HepG2 (cell line): ENCODE results near the gene URI1. TPM values are rescaled to one million over a fixed set of nuclear protein-coding genes. Genes with fewer than 3 reads are reported as not detected.

Experiments used
- ATAC-seq: fragments of 200-7000 bp; cut with Tn5 transposase; 3 replicates; pipeline ENCODE4 v1.9.1; 2020; ENCODE audit warnings: mild to moderate bottlenecking, moderate library complexity
- BruUV-seq: library from RNA; stranded (reverse); fragments of 400-500 nt; replicated peaks from 2 replicates; lab custom pipeline; 2021; lab: Mats Ljungman, UMichigan
- CTCF ChIA-PET: fragments of 300-600 bp; formaldehyde crosslinking; extraction: SDS; loops from one replicate; lab custom pipeline; 2021; ENCODE audit warnings: low total read pairs, inconsistent platforms, low intra/inter-chr PET ratio; lab: Yijun Ruan, JAX
- POLR2A ChIA-PET: fragments of 350-600 bp; sonication (Branson Sonifier 250); formaldehyde crosslinking; loops from one replicate; lab custom pipeline; 2020; ENCODE audit warnings: antibody characterized with exemption, inconsistent platforms; lab: Yijun Ruan, JAX
- DNase-seq: peaks from one replicate; pipeline ENCODE4 v3.0.0-alpha.2; 2015; ENCODE audit warnings: low spot score
- FAIRE-seq: peaks from 3 replicates; lab custom pipeline; 2011; peaks lifted over from hg19 to GRCh38; lab: Jason Lieb, UNC
- H2AFZ ChIP-seq: one replicate; pipeline ENCODE4 v1.6.1; 2011; ENCODE audit warnings: low read length, inconsistent platforms
- H3K27ac ChIP-seq: fragments of 300-600 bp; 3 replicates; pipeline ENCODE4 v1.8.0; 2011; ENCODE audit warnings: mixed run types, mild to moderate bottlenecking, mixed read lengths, low read length, inconsistent platforms; ENCODE audit not compliant: insufficient read depth; ENCODE audit errors: extremely low read length
- H3K27me3 ChIP-seq, 2 experiments: fragments of 200-600 bp in 1 of 2; 2 replicates in 1 of 2; 3 replicates in 1 of 2; pipeline versions ENCODE4 v1.6.0 to v1.8.0; 2011; ENCODE audit warnings: low read length in 2 of 2, mild to moderate bottlenecking in 2 of 2, moderate library complexity in 2 of 2, inconsistent platforms in 1 of 2; ENCODE audit not compliant: insufficient read depth in 2 of 2, control insufficient read depth in 1 of 2
- H3K36me3 ChIP-seq, 2 experiments: fragments of 200-600 bp in 1 of 2; replicated peaks in 1 of 2; 2 replicates in 1 of 2; 3 replicates in 1 of 2; pipeline versions ENCODE4 v1.5.1 to v1.8.0; 2011; ENCODE audit warnings: low read length in 2 of 2, inconsistent platforms in 1 of 2; ENCODE audit not compliant: insufficient read depth in 2 of 2, control insufficient read depth in 1 of 2
- H3K4me1 ChIP-seq: 2 replicates; pipeline ENCODE4 v1.5.1; 2012; ENCODE audit warnings: low read length, inconsistent platforms; ENCODE audit not compliant: insufficient read depth
- H3K4me2 ChIP-seq: 2 replicates; pipeline ENCODE4 v1.6.0; 2011; ENCODE audit warnings: low read depth, low read length, inconsistent platforms
- H3K4me3 ChIP-seq, 3 experiments: fragments of 200-600 bp in 1 of 3; sonication (generic), shearing (Covaris generic) in 1 of 3; replicated peaks in 1 of 3; 2 replicates each; pipeline ENCODE4 v1.5.1; 2011 to 2016; ENCODE audit warnings: low read length in 3 of 3, inconsistent platforms in 2 of 3, low read depth in 2 of 3, mild to moderate bottlenecking in 2 of 3, control low read depth in 1 of 3, mixed read lengths in 1 of 3; ENCODE audit not compliant: insufficient read depth in 1 of 3
- H3K79me2 ChIP-seq: one replicate; pipeline ENCODE4 v1.6.1; 2011; ENCODE audit warnings: low read length, inconsistent platforms; ENCODE audit not compliant: insufficient read depth
- H3K9ac ChIP-seq: 2 replicates; pipeline ENCODE4 v1.6.0; 2011; ENCODE audit warnings: mild to moderate bottlenecking, low read depth, low read length, inconsistent platforms; ENCODE audit not compliant: insufficient read depth
- H3K9me3 ChIP-seq: 2 replicates; pipeline ENCODE4 v1.5.1; 2012; ENCODE audit warnings: mild to moderate bottlenecking, low read length
- H4K20me1 ChIP-seq: 2 replicates; pipeline ENCODE4 v1.6.0; 2011; ENCODE audit warnings: inconsistent platforms, mild to moderate bottlenecking, low read length, moderate library complexity; ENCODE audit not compliant: insufficient read depth
- ADNP ChIP-seq: sonication (generic); formaldehyde crosslinking; IDR thresholded peaks from 2 replicates; pipeline ENCODE4 v1.4.0; 2020; ENCODE audit warnings: missing genetic modification reagents
- HOXA5 ChIP-seq: sonication (generic); formaldehyde crosslinking; IDR thresholded peaks from 2 replicates; pipeline ENCODE4 v1.4.0; 2020; ENCODE audit warnings: missing genetic modification reagents
- JUNB ChIP-seq: sonication (generic); formaldehyde crosslinking; IDR thresholded peaks from 2 replicates; pipeline ENCODE4 v1.8.0; 2022; ENCODE audit warnings: missing genetic modification reagents, mild to moderate bottlenecking, borderline replicate concordance
- SALL1 ChIP-seq: sonication (generic); formaldehyde crosslinking; IDR thresholded peaks from 2 replicates; pipeline ENCODE4 v1.8.0; 2022; ENCODE audit warnings: mild to moderate bottlenecking, missing genetic modification reagents
- ZSCAN22 ChIP-seq: sonication (generic); formaldehyde crosslinking; IDR thresholded peaks from 2 replicates; pipeline ENCODE4 v1.4.0; 2020; ENCODE audit warnings: mild to moderate bottlenecking, missing genetic modification reagents
- WGBS: methylation state at CpG from one replicate; pipeline ENCODE4 v1.1.6; 2017; ENCODE audit warnings: low lambda C conversion rate; 5-methylcytosine and 5-hydroxymethylcytosine counted together
- in situ Hi-C: cut with HindIII; loops from 2 replicates; pipeline ENCODE4 v1.10.0; 2017; ENCODE audit warnings: low pct_unique_long_range_greater_than_20kb; ENCODE audit not compliant: extremely low pct_ligation_motif_present
- intact Hi-C: fragments of 100-400 bp; cut with micrococcal nuclease; formaldehyde crosslinking; loops from one replicate; pipeline ENCODE4 v1.10.0; 2022; ENCODE audit not compliant: unreplicated experiment
- polyA plus RNA-seq, 8 experiments: library from polyadenylated mRNA; depleted of rRNA in 3 of 8; stranded (reverse) in 7 of 8; unstranded in 1 of 8; fragments of >200 nt; fragmentation: Illumina TruSeq in 4 of 8; extraction: Trizol in 4 of 8; gene quantifications; 2 replicates each; pipeline versions ENCODE4 v1.2.1 to v1.2.3, GENCODE V29; 2011 to 2016; ENCODE audit warnings: low read depth in 4 of 8, missing spikeins in 1 of 8, mixed read lengths in 1 of 8; ENCODE audit not compliant: insufficient read depth in 1 of 8
- total RNA-seq, 5 experiments: library from RNA; depleted of rRNA; stranded (reverse); fragments of >200 nt; fragmentation: Illumina TruSeq; extraction: Trizol; gene quantifications; 2 replicates each; pipeline ENCODE4 v1.2.3, GENCODE V29; 2016; ENCODE audit warnings: low read depth in 1 of 5
- TF ChIP-seq, protein P1 (sequence below): IDR thresholded peaks from 2 replicates; pipeline ENCODE4 v1.6.1; 2012; ENCODE audit warnings: low read length, improper control_type of control experiment
- TF ChIP-seq, protein P2 (sequence below): sonication (generic); formaldehyde crosslinking; IDR thresholded peaks from 2 replicates; pipeline ENCODE4 v1.4.0; 2020; ENCODE audit warnings: missing genetic modification reagents

The URI1 gene
- total and polyA plus RNA-seq, 2 of the 13 experiments (the other 11 are each of a cell fraction or from before 2014, with no cell fraction given): 43.6 to 67.9 TPM

DNA sequence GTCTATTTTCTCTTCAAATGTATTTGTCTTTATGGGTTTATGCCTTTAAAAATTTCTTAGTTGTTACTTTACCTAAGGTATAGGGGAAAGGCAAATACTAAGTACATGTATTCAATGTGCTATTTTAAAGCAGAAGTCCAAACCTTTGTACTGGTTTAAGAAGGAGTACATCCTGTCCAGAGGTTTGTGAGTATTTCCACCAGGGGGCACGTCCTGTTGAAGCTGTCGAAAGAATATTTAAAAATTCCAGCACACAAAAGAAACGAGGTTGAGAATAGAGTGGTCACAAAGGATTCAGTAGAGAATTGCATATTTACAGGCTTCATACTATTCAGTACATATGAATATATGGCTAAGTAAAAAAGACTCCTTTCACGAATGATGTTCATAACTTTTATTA is 59.8 kb downstream of the URI1 start:
- no peaks in the 10 kb centered on the region for H3K9me3 ChIP-seq
- H3K27ac ChIP-seq: no peak overlapping the region
- no peak overlapping the region for H3K4me2 ChIP-seq
- DNase-seq: peak; percentile 3
- no peaks in the 10 kb centered on the region for H4K20me1 ChIP-seq
- H3K4me1 ChIP-seq: peaks cover 9% of the 10 kb centered on the region; the same call in 1 of the 2 replicates
- no TSS peak for BruUV-seq
- no peaks in the 10 kb centered on the region for H3K27me3 ChIP-seq
- peaks cover 0 to 12% of the 10 kb centered on the region in 2 experiments; a peak in 2 of 5 replicates for H3K36me3 ChIP-seq
- no peak overlapping the region for H3K4me3 ChIP-seq
- TF ChIP-seq, protein P1, sequence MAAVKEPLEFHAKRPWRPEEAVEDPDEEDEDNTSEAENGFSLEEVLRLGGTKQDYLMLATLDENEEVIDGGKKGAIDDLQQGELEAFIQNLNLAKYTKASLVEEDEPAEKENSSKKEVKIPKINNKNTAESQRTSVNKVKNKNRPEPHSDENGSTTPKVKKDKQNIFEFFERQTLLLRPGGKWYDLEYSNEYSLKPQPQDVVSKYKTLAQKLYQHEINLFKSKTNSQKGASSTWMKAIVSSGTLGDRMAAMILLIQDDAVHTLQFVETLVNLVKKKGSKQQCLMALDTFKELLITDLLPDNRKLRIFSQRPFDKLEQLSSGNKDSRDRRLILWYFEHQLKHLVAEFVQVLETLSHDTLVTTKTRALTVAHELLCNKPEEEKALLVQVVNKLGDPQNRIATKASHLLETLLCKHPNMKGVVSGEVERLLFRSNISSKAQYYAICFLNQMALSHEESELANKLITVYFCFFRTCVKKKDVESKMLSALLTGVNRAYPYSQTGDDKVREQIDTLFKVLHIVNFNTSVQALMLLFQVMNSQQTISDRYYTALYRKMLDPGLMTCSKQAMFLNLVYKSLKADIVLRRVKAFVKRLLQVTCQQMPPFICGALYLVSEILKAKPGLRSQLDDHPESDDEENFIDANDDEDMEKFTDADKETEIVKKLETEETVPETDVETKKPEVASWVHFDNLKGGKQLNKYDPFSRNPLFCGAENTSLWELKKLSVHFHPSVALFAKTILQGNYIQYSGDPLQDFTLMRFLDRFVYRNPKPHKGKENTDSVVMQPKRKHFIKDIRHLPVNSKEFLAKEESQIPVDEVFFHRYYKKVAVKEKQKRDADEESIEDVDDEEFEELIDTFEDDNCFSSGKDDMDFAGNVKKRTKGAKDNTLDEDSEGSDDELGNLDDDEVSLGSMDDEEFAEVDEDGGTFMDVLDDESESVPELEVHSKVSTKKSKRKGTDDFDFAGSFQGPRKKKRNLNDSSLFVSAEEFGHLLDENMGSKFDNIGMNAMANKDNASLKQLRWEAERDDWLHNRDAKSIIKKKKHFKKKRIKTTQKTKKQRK: no peak
- TF ChIP-seq, protein P2, sequence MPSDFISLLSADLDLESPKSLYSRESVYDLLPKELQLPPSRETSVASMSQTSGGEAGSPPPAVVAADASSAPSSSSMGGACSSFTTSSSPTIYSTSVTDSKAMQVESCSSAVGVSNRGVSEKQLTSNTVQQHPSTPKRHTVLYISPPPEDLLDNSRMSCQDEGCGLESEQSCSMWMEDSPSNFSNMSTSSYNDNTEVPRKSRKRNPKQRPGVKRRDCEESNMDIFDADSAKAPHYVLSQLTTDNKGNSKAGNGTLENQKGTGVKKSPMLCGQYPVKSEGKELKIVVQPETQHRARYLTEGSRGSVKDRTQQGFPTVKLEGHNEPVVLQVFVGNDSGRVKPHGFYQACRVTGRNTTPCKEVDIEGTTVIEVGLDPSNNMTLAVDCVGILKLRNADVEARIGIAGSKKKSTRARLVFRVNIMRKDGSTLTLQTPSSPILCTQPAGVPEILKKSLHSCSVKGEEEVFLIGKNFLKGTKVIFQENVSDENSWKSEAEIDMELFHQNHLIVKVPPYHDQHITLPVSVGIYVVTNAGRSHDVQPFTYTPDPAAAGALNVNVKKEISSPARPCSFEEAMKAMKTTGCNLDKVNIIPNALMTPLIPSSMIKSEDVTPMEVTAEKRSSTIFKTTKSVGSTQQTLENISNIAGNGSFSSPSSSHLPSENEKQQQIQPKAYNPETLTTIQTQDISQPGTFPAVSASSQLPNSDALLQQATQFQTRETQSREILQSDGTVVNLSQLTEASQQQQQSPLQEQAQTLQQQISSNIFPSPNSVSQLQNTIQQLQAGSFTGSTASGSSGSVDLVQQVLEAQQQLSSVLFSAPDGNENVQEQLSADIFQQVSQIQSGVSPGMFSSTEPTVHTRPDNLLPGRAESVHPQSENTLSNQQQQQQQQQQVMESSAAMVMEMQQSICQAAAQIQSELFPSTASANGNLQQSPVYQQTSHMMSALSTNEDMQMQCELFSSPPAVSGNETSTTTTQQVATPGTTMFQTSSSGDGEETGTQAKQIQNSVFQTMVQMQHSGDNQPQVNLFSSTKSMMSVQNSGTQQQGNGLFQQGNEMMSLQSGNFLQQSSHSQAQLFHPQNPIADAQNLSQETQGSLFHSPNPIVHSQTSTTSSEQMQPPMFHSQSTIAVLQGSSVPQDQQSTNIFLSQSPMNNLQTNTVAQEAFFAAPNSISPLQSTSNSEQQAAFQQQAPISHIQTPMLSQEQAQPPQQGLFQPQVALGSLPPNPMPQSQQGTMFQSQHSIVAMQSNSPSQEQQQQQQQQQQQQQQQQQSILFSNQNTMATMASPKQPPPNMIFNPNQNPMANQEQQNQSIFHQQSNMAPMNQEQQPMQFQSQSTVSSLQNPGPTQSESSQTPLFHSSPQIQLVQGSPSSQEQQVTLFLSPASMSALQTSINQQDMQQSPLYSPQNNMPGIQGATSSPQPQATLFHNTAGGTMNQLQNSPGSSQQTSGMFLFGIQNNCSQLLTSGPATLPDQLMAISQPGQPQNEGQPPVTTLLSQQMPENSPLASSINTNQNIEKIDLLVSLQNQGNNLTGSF (CRISPR knock-in tag): no peak
- no peak for TF ChIP-seq ADNP (CRISPR knock-in tag)
- no peak for TF ChIP-seq HOXA5 (CRISPR knock-in tag)
- TF ChIP-seq JUNB (CRISPR knock-in tag): no peak
- TF ChIP-seq SALL1: no peak
- no peak for TF ChIP-seq ZSCAN22 (CRISPR knock-in tag)
- ChIA-PET POLR2A (no interaction called here), CTCF (no interaction called here)
- 96% methylated on average over 4 of the region's 4 CpGs for WGBS
- FAIRE-seq: no peak
- no peak for ATAC-seq
- H3K79me2 ChIP-seq: peaks cover 32% of the 10 kb centered on the region
- H2AFZ ChIP-seq: no peak overlapping the region
- no peak overlapping the region for H3K9ac ChIP-seq
- intact Hi-C loops: no loop called here
- in situ Hi-C loops: no loop called here
